Ovary (tissue), 3 donors: ENCODE results near the gene ZG16.

Source experiments
- POLR2A ChIP-seq: fragments of 450-650 bp; IDR thresholded peaks from one replicate; pipeline ENCODE4 v1.6.1; 2017; ENCODE audit warnings: antibody characterized with exemption, mild to moderate bottlenecking, moderate library complexity
- TF ChIP-seq, protein P1 (sequence below), 3 donors: fragments of 450-650 bp in 2 of 3; fragments of 200-600 bp in 1 of 3; IDR thresholded peaks; one replicate each; pipeline versions ENCODE4 v1.5.1 to v1.8.0; 2016 to 2022; ENCODE audit warnings: antibody characterized with exemption in 3 of 3, mild to moderate bottlenecking in 1 of 3
- donor health status: DM: no; HTN: no; CAD: no.

DNA sequence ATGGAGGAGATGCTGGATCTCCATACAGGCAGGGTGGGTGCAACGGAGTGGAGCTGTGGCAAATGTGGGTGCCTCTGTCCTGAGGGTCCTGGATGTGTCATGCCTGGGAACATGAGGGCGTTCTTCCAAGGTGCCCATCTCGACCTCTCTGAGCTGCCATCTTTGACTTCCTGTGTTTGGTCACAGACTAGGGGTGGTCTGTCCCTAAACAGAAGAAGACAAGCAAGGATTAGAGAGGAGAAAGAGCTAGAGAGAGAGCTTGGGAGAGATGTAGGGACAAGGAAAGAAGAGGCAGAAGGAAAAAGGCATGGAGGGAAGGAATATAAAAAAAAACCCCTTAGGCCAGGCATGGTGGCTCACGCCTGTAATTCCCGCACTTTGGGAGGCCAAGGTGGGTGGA, 3.3 kb upstream of the ZG16 start:
- TF ChIP-seq, protein P1, sequence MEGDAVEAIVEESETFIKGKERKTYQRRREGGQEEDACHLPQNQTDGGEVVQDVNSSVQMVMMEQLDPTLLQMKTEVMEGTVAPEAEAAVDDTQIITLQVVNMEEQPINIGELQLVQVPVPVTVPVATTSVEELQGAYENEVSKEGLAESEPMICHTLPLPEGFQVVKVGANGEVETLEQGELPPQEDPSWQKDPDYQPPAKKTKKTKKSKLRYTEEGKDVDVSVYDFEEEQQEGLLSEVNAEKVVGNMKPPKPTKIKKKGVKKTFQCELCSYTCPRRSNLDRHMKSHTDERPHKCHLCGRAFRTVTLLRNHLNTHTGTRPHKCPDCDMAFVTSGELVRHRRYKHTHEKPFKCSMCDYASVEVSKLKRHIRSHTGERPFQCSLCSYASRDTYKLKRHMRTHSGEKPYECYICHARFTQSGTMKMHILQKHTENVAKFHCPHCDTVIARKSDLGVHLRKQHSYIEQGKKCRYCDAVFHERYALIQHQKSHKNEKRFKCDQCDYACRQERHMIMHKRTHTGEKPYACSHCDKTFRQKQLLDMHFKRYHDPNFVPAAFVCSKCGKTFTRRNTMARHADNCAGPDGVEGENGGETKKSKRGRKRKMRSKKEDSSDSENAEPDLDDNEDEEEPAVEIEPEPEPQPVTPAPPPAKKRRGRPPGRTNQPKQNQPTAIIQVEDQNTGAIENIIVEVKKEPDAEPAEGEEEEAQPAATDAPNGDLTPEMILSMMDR (IDR thresholded peaks at IDR 0.05), result no peak
- TF ChIP-seq POLR2A, result no peak
